AG04450 (cell line): ENCODE measurements around the gene PITPNM1. TPM values are rescaled to one million over a fixed set of nuclear protein-coding genes. Genes with fewer than 3 reads are reported as not detected.

Experiments used
- CTCF ChIA-PET: fragments of 300-600, 350-600 bp; formaldehyde crosslinking; extraction: SDS; loops from one replicate; lab custom pipeline; 2022; ENCODE audit warnings: antibody characterized with exemption, inconsistent platforms; lab: Charles Lee
- POLR2A ChIA-PET: fragments of 350-600 bp; formaldehyde crosslinking; extraction: SDS; loops from one replicate; lab custom pipeline; 2021; ENCODE audit warnings: antibody characterized with exemption, inconsistent platforms; lab: Yijun Ruan, JAX
- DNase-seq: peaks from one replicate; pipeline ENCODE4 v3.0.0-alpha.2; 2011; ENCODE audit warnings: low read depth, low spot score
- H3K27ac ChIP-seq: one replicate; pipeline ENCODE4 v1.5.1; 2012; ENCODE audit warnings: low read depth, low read length, control low read depth
- H3K27me3 ChIP-seq: one replicate; pipeline ENCODE4 v1.6.0; 2012; ENCODE audit warnings: low read length; ENCODE audit not compliant: control insufficient read depth, insufficient read depth
- H3K4me3 ChIP-seq: 2 replicates; pipeline ENCODE4 v1.5.1; 2011; ENCODE audit warnings: mild to moderate bottlenecking, low read depth, low read length, control low read depth
- H3K9me3 ChIP-seq: 2 replicates; pipeline ENCODE4 v1.5.1; 2012; ENCODE audit warnings: low read length; ENCODE audit not compliant: control insufficient read depth, insufficient read depth
- CTCF ChIP-seq: IDR thresholded peaks from 2 replicates; pipeline ENCODE4 v1.5.1; 2011; ENCODE audit warnings: low read depth, low read length, control low read depth, inconsistent platforms
- polyA plus RNA-seq: library from polyadenylated mRNA; depleted of rRNA; stranded (reverse); fragments of >200 nt; gene quantifications from 2 replicates; pipeline ENCODE4 v1.2.3, GENCODE V29; 2011

PITPNM1 gene
- polyA plus RNA-seq, 1 experiment, result 6.4 TPM

DNA sequence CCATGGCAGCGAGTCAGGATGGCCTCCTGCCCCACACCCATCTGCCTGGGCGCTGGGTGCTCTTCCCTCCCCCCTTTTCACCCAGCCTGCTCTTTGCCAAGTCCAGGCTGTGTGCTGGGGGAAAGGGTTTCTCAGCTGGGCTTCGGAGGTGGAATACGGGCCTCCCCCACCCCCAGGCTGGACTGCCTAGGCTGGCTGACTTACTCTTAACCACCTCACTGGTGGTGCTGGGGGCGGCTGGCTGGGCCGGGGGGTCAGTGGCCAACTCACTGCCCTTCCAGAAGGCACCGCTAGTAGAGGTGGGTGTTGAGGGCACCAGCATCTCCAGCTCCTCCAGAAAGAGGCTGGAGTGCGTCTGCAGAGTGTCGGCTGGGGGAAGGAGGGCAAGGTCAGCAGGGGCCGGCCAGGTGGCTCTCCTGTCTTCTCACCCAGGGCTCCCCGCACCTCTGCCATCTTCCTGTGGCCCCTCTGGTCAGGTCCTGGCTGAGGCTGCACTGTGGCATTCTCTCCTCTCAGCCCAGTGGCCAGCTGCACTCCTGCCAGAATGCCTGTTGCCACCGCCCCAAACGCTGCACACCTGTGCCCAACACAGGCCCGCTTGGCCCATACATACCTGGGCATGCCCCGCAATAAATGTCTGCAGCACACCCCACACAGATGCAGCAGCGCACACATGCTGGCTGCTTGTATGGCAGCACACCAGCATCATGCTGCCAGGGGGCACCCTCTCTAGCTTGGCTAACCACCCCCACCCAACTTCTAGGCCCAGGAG lies 9.7 kb downstream of the PITPNM1 start:
- no peak for TF ChIP-seq CTCF
- no peak for DNase-seq
- ChIA-PET CTCF (no interaction called here), POLR2A (no interaction called here)
- H3K4me3 ChIP-seq, result no peak overlapping the region
- H3K27me3 ChIP-seq, result no peaks in the 10 kb centered on the region
- H3K27ac ChIP-seq, result no peak overlapping the region
- H3K9me3 ChIP-seq, result no peaks in the 10 kb centered on the region; the same call in 1 of the 2 replicates

DNA sequence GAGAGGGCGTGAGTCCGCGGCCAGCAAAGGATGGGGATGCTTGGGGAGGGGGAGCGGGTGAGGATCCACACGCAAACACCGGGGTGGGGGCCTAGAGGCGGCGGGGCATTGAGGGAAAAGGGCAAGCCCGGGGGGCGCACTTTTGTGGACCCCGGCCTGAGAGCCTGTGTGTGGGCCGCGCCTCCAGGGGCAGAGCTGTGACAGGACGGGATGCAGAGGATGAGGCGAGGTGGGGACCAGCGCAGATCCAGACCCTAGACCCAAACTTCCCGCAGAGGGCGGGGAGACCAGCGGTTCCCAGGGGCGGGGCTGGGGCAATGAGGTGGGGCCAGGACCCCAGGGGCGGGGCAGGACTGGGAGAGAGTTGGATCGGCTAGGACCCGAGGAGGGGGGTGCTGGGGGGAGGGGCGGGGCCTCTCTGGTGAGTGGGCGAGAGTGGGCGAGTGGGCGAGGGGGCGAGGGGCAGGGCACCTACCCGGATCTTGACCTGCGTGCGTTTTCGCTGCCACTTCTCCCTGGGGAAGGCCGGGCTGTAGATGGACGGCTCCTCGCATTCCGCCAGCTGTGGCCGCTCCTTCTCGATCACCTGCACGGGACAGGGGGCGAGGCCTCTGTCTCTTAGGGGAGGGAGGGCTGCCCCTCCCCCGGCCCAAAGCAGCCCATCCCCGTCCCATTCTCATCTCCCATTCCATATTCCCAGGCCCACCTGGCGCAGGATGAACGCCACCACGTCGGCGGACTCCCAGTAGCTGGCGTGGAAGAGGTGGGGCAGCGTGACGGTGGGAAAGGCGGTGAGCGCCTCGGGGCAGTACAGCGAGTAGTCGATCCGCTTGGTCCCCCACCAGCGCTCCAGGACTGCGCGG lies 10.6 kb downstream of the PITPNM1 start:
- no peak overlapping the region for H3K4me3 ChIP-seq
- ChIA-PET POLR2A (no interaction called here), CTCF (no interaction called here)
- TF ChIP-seq CTCF, result no peak
- DNase-seq, result no peak
- H3K27me3 ChIP-seq, result no peaks in the 10 kb centered on the region
- H3K27ac ChIP-seq, result no peak overlapping the region
- no peaks in the 10 kb centered on the region; the same call in 1 of the 2 replicates for H3K9me3 ChIP-seq

GRCh38 chr11:67493548-67494370 lies 11.4 kb downstream of the PITPNM1 start:
- no peak for DNase-seq
- Histone ChIP-seq H3K27me3 (no peaks in the 10 kb centered on the region), H3K4me3 (no peak overlapping the region), H3K27ac (no peak overlapping the region), H3K9me3 (no peaks in the 10 kb centered on the region; the same call in 1 of the 2 replicates)
- CTCF ChIA-PET, result no interaction called here
- POLR2A ChIA-PET, result no interaction called here
- no peak for TF ChIP-seq CTCF

DNA sequence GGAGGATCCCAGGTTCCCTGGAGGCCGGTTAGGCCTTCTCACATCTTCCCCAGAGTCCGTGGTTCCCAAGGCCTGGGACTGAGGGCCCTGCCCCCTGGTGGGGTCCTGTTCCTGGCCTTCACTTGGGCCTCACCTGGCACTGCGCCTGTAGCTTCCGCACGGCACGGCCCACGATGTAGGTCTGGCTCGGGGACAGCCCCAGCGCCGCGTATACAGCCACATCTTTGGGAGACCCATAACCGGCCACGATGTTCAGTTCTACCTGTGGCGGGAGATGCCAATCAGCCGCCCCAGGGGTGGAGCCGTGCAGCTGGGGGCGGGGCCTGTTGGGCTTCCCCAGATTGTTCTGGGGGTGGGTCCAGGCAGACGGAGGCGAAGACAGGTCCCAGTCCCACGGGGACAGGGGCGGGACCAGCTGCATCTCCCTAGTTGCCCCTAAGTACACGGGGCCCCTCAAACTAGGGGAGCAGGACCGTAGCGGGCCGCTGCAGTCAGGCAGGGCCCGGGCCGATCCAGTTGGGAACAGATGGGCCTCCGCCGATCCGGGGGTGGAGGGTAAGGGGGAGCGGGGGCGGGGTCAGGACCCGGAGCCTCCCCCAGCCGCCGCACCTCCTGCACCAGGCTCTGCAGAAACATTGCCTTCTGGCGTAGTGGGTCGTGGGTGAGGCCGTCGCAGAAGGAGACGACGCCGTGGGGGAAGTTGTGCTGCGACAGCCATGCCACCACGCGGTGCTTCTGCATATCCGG lies 12.2 kb downstream of the PITPNM1 start:
- Histone ChIP-seq H3K9me3 (no peaks in the 10 kb centered on the region; the same call in 1 of the 2 replicates), H3K27me3 (no peaks in the 10 kb centered on the region), H3K4me3 (no peak overlapping the region), H3K27ac (no peak overlapping the region)
- DNase-seq, result no peak
- ChIA-PET CTCF (no interaction called here), POLR2A (interaction anchor here (1.0 kb wide), 1 partner anchor 10 kb away, joined by 5 read pairs; the partner anchor contains the start of gene AIP)
- TF ChIP-seq CTCF, result no peak
